IPS-18c (cell line): ENCODE measurements around the gene CGB1.
"Not testable (repeated sequence)": the region's sequence is repeated elsewhere in the genome, so short reads cannot be mapped to it uniquely, and the experiment has no call there.

Experiments used
- H3K4me3 ChIP-seq: 2 replicates; pipeline ENCODE4 v1.7.0; 2013; ENCODE audit warnings: low read depth, mild to moderate bottlenecking, low read length, moderate library complexity; ENCODE audit not compliant: insufficient read depth
- H3K9me3 ChIP-seq: one replicate; pipeline ENCODE4 v1.6.1; 2013; ENCODE audit warnings: mild to moderate bottlenecking, low read length, moderate library complexity; ENCODE audit not compliant: control insufficient read depth, insufficient read depth

The CGB1 gene

DNA sequence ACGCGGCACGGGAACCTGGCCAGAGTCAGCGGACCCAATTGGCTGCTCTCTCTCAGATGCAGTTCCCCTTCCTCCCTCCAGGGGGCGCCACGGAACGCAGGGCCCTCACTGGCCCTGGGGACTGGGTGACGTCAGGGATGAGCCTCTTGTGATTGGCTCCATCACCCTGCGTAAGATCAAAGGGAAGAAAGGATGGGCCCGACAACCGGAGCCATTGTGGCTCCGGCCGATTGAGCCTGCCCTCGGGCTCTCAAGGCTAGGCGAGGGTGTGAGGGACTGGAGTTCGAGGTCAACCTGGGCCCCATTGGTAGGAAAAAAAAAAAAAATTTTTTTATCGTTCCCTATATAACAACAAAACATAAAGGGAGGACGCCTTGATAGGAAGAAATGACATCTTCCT is at the start of gene CGB1:
TSS of gene CGB1 (minus strand) at position 81 of the 400 bp plus-strand sequence. CDS start 184 bp downstream, outside the sequence.
- not testable (repeated sequence) for H3K9me3 ChIP-seq, H3K4me3 ChIP-seq

DNA sequence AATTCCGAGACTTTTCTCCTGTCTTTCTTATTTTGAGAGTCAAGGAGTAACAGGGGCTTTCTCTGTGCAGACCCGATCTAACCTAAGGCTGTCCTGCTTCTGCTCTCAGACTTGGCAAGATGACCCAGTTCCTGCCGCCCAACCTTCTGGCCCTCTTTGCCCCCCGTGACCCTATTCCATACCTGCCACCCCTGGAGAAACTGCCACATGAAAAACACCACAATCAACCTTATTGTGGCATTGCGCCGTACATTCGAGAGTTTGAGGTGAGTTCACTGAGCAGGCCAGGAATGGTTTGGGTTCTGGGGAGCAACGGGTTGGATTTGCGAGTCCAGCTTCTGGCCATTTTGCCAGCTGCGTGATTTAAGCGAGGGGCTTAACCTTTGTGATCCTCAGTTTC is 49.6 kb upstream of the CGB1 start:
- Histone ChIP-seq H3K9me3 (no peaks in the 10 kb centered on the region), H3K4me3 (peak overlapping the region; percentile 95)

DNA sequence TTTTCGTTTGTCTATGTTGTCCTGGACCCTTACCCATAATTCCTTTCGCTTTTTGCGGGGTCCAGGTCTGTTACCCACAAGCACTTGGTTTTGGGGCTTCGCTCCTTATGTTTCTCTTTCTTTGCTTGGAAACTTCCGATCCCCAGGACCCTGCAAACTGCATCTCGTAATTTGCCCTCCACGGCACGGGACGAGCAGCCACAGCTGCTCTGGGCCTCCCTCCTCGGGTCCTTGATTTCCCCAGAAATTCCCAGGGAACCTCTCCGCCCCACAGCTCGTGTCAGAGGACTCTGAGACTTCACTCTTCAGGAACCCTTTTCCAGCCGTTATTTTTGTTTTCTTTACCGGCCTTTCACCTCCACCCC is 49.2 kb upstream of the CGB1 start:
- Histone ChIP-seq H3K4me3 (peak overlapping the region; percentile 95), H3K9me3 (no peaks in the 10 kb centered on the region)

DNA sequence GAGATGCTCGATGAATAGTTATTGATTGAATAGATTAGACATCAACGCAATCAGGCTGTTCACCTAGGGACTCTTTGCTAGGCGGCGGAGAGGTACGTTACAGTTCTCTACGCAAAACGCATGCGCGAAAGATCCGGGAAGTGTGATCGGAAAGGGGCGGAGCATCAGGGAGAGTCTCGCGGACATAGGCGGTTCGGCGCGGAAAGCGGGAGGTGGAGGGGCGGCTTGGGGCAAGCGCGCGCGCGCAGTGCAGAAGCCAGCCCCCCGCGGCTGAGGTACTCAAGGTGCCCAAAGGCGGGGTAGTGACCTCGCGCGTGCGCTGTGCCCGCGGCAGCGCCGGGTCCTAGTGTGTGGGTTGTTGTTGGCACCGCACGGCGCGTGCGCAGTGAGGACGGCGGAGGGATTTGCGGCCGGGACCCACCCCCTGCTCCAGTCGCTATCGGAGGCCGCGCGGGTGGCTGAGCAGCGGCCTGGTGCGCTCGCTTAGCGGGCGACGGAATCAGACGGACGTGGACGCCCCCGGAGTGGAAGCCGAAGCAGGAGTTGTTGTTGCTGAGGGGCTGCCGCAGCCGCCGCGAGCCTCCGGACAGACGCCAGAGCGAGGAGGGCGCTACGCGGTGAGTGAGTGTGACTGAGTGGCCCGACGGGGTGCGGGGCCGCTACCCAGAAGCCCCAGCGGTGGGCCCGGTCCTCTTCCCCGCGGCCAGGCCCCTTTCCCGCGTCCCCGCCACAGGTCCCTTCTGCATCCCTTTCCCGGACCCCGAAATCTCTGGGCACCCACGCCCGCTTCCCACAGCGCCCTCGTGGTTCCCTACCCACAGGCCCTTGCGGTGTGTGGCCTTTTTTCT is 48.5 kb upstream of the CGB1 start, which contains the start of gene SNRNP70:
TSS of gene SNRNP70 (plus strand) at position 432 of the 848 bp plus-strand sequence. CDS start 964 bp downstream, outside the sequence.
- Histone ChIP-seq H3K9me3 (no peaks in the 10 kb centered on the region), H3K4me3 (peak within 1 kb of the TSS; percentile 95)

- H3K9me3 ChIP-seq = no peaks in the 10 kb centered on the region
- H3K4me3 ChIP-seq = peak overlapping the region; percentile 95; the same call in 1 of the 2 replicates
Observed at GRCh38 chr19:49084206-49085019, 47.7 kb upstream of the CGB1 start.

GRCh38 chr19:49081273-49081672 is 44.6 kb upstream of the CGB1 start:
- no peak overlapping the region for H3K4me3 ChIP-seq
- no peaks in the 10 kb centered on the region for H3K9me3 ChIP-seq

DNA sequence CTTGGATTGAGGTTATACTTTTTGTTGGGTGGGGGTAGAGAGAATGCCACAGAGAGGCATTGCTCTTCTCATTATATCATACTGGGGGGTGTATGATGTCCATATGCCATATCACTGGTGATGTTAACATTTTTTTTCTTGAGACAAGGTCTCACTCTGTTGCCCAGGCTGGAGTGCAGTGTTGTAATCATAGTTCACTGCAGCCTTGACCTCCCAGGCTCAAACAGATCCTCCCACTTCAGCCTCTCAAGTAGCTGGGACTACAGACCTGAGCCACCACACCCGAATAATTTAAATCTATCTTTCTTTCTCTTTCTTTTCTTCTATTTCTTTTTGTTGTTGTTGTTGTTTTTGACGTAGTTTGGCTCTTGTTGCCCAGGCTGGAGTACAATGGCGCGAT is 43.7 kb upstream of the CGB1 start:
- no peaks in the 10 kb centered on the region for H3K9me3 ChIP-seq
- H3K4me3 ChIP-seq = no peak overlapping the region

DNA sequence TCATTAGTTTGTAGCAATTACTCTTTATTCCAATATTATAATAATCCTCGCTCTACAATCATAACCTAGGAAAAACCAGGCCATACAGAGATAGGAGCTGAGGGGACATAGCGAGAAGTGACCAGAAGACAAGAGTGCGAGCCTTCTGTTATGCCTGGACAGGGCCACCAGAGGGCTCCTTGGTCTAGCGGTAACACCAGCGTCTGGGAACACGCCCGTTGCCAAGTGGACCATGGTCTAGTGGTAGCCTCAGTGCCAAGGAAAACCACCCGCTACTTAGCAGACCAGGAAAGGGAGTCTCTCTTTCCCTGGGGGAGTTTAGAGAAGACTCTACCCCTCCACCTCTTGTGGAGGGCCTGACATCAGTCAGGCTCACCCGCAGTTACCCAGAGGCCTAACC is 38.2 kb upstream of the CGB1 start:
- not testable (repeated sequence) for H3K9me3 ChIP-seq, H3K4me3 ChIP-seq

- peaks cover 6% of the 10 kb centered on the region for H3K9me3 ChIP-seq
- H3K4me3 ChIP-seq = no peak overlapping the region
Observed at GRCh38 chr19:49073514-49074378, 37.1 kb upstream of the CGB1 start.

GRCh38 chr19:49071860-49072547 is 35.3 kb upstream of the CGB1 start:
- H3K4me3 ChIP-seq = peak overlapping the region; percentile 34
- H3K9me3 ChIP-seq = peaks cover 8% of the 10 kb centered on the region

- Histone ChIP-seq H3K9me3 (peaks cover 8% of the 10 kb centered on the region), H3K4me3 (no peak overlapping the region)
Observed at GRCh38 chr19:49070416-49070815, 33.7 kb upstream of the CGB1 start.

- H3K4me3 ChIP-seq = no peak overlapping the region
- H3K9me3 ChIP-seq = peaks cover 8% of the 10 kb centered on the region
Observed at GRCh38 chr19:49069026-49069425, 32.3 kb upstream of the CGB1 start.

- peaks cover 8% of the 10 kb centered on the region for H3K9me3 ChIP-seq
- no peak overlapping the region for H3K4me3 ChIP-seq
Observed at GRCh38 chr19:49067554-49067953, 30.9 kb upstream of the CGB1 start.

DNA sequence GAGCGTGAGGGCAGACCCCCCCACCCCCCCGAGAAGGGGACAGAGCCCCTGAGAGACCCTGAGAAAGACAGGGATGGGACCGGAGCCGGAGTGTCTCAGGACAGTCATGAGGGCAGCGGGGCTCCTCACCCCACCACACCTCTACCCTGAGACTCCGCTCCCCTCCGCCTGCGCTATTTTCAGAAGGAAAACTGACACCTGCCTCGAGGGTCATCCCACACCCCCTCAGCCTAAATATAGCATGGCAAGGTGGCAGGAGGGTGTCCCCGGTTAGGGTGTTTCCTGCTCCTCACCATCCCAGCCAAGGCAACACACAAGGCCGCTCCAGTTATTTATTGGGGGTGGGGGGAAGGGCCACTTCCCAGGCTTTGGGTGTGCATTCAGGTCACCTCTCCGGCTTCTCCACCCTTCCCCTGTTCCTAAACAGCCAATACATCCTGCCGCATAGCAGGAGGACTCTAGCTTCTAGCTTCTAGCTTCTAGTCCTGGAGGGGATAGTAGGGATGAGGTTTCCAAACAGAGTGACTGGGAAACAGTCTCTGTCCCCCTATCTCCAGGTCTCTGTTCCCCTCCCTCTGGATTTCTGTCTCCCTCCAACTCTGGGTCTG is 29.3 kb upstream of the CGB1 start:
- H3K9me3 ChIP-seq = peaks cover 2% of the 10 kb centered on the region
- no peak overlapping the region for H3K4me3 ChIP-seq

GRCh38 chr19:49064768-49065611 is 28.3 kb upstream of the CGB1 start, which contains the start of gene NTF4:
NTF4 (minus strand) TSS chr19:49064818; CDS start chr19:49061997, 2,821 bp downstream.
- Histone ChIP-seq H3K9me3 (peaks cover 2% of the 10 kb centered on the region), H3K4me3 (peak within 1 kb of the TSS; percentile 36; the same call in 1 of the 2 replicates)
